ENCODE data around the gene MAPK1IP1L. TPM values are rescaled to one million over a fixed set of nuclear protein-coding genes. Genes with fewer than 3 reads are reported as not detected.

Gene MAPK1IP1L
- total and polyA plus RNA-seq, 2 of the 13 experiments (the other 11 are each of a cell fraction or from before 2014, with no cell fraction given), result 27.8 to 68.4 TPM

DNA sequence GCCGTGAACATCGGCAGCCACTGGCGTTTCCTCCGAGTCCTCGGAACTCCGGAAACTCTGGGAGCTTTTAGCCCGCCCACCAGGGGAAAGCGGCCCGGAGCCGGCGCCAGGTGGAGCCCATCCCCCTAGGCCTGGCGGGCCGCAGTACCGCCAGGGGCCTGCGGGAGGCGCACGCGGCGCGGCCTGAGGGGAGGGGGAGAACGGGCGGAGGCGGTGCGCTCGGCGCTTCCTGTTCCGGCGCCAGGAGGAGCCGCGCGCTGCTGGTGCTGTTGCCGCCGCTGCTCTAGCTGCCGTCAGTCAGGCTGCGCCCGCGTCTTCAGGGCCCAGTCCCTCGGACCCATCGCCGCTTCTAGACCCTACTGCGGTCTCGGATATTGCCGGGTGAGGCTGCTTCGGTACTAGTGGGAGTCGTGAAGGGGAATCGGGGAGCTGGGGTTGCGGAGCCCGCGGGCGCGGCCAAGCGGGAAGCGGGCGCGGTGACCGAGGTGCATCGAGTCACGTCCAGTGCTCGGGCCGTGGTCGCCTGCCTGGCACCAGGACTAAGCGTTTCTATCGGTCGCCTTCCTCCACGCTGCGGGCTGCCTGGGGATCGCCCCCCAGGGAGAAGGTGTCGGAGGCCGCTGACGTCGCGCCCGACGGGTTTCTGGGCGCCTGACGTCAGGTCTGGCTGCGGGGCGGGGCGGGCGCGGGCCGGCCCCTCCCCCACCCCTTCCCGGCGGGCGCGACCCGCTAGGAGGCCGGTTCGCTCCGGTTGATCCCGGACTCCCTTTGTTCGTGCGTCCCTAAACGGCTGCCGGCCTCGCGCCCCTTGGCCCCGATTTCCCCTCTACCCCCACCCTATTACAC is at the start of gene MAPK1IP1L (continued):
- TF ChIP-seq, protein P1, sequence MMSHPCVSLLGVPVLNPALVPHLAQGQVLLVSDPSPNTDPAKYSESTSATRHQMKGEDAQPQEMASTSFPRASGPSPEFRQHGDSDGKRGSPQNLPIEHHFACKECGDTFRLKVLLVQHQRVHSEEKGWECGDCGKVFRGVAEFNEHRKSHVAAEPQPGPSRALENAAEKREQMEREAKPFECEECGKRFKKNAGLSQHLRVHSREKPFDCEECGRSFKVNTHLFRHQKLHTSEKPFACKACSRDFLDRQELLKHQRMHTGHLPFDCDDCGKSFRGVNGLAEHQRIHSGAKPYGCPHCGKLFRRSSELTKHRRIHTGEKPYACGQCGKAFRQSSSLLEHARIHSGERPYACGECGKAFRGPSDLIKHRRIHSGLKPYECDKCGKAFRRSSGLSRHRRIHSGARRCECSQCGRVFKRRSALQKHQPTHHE (CRISPR knock-in tag; IDR thresholded peaks at IDR 0.05; ENCODE audit: borderline replicate concordance), result no peak; the same call in 1 of the 2 replicates
- peak; percentile 32; the same call in 1 of the 2 replicates for TF ChIP-seq CEBPG (CRISPR knock-in tag; IDR thresholded peaks at IDR 0.05)
- no peak for TF ChIP-seq ZFP37 (CRISPR knock-in tag; IDR thresholded peaks at IDR 0.05; ENCODE audit: borderline replicate concordance)
- TF ChIP-seq ZNF329 (CRISPR knock-in tag; IDR thresholded peaks at IDR 0.05; ENCODE audit: low read depth), result no peak
- TF ChIP-seq, protein P2, sequence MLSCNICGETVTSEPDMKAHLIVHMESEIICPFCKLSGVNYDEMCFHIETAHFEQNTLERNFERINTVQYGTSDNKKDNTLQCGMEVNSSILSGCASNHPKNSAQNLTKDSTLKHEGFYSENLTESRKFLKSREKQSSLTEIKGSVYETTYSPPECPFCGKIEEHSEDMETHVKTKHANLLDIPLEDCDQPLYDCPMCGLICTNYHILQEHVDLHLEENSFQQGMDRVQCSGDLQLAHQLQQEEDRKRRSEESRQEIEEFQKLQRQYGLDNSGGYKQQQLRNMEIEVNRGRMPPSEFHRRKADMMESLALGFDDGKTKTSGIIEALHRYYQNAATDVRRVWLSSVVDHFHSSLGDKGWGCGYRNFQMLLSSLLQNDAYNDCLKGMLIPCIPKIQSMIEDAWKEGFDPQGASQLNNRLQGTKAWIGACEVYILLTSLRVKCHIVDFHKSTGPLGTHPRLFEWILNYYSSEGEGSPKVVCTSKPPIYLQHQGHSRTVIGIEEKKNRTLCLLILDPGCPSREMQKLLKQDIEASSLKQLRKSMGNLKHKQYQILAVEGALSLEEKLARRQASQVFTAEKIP (CRISPR knock-in tag; IDR thresholded peaks at IDR 0.05; ENCODE audit: borderline replicate concordance), result no peak
- TF ChIP-seq, protein P3, sequence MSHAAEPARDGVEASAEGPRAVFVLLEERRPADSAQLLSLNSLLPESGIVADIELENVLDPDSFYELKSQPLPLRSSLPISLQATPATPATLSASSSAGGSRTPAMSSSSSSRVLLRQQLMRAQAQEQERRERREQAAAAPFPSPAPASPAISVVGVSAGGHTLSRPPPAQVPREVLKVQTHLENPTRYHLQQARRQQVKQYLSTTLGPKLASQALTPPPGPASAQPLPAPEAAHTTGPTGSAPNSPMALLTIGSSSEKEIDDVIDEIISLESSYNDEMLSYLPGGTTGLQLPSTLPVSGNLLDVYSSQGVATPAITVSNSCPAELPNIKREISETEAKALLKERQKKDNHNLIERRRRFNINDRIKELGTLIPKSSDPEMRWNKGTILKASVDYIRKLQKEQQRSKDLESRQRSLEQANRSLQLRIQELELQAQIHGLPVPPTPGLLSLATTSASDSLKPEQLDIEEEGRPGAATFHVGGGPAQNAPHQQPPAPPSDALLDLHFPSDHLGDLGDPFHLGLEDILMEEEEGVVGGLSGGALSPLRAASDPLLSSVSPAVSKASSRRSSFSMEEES (CRISPR knock-in tag; IDR thresholded peaks at IDR 0.05), result no peak
- TF ChIP-seq GATAD1 (CRISPR knock-in tag; IDR thresholded peaks at IDR 0.05), result peak; percentile 85
- TF ChIP-seq, protein P4, sequence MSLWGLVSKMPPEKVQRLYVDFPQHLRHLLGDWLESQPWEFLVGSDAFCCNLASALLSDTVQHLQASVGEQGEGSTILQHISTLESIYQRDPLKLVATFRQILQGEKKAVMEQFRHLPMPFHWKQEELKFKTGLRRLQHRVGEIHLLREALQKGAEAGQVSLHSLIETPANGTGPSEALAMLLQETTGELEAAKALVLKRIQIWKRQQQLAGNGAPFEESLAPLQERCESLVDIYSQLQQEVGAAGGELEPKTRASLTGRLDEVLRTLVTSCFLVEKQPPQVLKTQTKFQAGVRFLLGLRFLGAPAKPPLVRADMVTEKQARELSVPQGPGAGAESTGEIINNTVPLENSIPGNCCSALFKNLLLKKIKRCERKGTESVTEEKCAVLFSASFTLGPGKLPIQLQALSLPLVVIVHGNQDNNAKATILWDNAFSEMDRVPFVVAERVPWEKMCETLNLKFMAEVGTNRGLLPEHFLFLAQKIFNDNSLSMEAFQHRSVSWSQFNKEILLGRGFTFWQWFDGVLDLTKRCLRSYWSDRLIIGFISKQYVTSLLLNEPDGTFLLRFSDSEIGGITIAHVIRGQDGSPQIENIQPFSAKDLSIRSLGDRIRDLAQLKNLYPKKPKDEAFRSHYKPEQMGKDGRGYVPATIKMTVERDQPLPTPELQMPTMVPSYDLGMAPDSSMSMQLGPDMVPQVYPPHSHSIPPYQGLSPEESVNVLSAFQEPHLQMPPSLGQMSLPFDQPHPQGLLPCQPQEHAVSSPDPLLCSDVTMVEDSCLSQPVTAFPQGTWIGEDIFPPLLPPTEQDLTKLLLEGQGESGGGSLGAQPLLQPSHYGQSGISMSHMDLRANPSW (CRISPR knock-in tag; IDR thresholded peaks at IDR 0.05; ENCODE audit: borderline replicate concordance), result no peak
- peak; percentile 66; the same call in 1 of the 2 replicates for TF ChIP-seq DNMT1 (CRISPR knock-in tag; IDR thresholded peaks at IDR 0.05)
- TF ChIP-seq MEIS2 (CRISPR knock-in tag; IDR thresholded peaks at IDR 0.05), result peak; percentile 8
- peak; percentile 30; the same call in 1 of the 2 replicates for TF ChIP-seq FOXK1 (CRISPR knock-in tag; IDR thresholded peaks at IDR 0.05; ENCODE audit: borderline replicate concordance, low read depth)
- TF ChIP-seq HDAC2 (CRISPR knock-in tag; IDR thresholded peaks at IDR 0.05), result peak; percentile 53
- no peak for TF ChIP-seq ZNF337 (CRISPR knock-in tag; IDR thresholded peaks at IDR 0.05; ENCODE audit: borderline replicate concordance, low read depth)
- peak; percentile 84; the same call in 1 of the 2 replicates for TF ChIP-seq MTA1 (CRISPR knock-in tag; IDR thresholded peaks at IDR 0.05; ENCODE audit: borderline replicate concordance)
- TF ChIP-seq, protein P5, sequence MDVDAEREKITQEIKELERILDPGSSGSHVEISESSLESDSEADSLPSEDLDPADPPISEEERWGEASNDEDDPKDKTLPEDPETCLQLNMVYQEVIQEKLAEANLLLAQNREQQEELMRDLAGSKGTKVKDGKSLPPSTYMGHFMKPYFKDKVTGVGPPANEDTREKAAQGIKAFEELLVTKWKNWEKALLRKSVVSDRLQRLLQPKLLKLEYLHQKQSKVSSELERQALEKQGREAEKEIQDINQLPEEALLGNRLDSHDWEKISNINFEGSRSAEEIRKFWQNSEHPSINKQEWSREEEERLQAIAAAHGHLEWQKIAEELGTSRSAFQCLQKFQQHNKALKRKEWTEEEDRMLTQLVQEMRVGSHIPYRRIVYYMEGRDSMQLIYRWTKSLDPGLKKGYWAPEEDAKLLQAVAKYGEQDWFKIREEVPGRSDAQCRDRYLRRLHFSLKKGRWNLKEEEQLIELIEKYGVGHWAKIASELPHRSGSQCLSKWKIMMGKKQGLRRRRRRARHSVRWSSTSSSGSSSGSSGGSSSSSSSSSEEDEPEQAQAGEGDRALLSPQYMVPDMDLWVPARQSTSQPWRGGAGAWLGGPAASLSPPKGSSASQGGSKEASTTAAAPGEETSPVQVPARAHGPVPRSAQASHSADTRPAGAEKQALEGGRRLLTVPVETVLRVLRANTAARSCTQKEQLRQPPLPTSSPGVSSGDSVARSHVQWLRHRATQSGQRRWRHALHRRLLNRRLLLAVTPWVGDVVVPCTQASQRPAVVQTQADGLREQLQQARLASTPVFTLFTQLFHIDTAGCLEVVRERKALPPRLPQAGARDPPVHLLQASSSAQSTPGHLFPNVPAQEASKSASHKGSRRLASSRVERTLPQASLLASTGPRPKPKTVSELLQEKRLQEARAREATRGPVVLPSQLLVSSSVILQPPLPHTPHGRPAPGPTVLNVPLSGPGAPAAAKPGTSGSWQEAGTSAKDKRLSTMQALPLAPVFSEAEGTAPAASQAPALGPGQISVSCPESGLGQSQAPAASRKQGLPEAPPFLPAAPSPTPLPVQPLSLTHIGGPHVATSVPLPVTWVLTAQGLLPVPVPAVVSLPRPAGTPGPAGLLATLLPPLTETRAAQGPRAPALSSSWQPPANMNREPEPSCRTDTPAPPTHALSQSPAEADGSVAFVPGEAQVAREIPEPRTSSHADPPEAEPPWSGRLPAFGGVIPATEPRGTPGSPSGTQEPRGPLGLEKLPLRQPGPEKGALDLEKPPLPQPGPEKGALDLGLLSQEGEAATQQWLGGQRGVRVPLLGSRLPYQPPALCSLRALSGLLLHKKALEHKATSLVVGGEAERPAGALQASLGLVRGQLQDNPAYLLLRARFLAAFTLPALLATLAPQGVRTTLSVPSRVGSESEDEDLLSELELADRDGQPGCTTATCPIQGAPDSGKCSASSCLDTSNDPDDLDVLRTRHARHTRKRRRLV (CRISPR knock-in tag; IDR thresholded peaks at IDR 0.05), result peak; percentile 85

Measured in HepG2 (cell line).